ENCODE results near the gene TBCEL. TPM values are rescaled to one million over a fixed set of nuclear protein-coding genes. Genes with fewer than 3 reads are reported as not detected.

TBCEL gene
- total RNA-seq, 2 donors from 2014 or later = 17.7 to 24.6 TPM

DNA sequence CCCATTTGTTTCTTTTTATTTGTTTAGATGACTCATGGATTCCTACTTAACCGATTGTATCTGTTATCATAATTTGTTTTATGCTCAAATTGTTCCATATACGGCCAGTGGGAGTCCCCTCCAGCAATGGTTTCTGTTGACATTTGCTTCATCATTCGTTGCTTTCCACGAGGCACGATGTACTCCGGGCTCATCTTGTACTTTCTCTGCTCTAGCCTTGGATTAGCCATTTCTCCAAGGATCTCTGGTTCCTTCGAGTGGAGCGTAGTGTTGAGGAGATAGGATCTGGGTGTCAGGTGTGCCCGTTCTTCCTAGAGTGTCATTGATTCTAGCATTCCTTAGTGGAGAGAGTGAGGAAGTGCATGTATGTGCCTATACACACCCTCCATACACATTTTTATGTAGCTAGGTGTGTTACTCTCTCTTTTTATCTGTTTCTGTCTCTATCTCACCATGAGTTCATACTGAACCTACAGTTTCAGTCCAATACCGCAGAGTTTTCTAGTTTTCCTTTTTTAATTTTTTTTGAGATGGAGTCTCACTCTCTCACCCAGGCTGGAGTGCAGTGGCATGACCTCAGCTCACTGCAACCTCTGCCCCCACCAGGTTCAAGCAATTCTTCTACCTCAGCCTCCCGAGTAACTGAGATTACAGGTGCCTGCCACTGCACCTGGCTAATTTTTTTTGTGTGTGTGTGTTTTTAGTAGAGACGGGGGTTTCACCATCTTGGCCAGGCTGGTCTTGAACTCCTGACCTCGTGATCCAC is 108.5 kb downstream of the TBCEL start:
- H3K27ac ChIP-seq = no peak overlapping the region
- TF ChIP-seq, protein P1, sequence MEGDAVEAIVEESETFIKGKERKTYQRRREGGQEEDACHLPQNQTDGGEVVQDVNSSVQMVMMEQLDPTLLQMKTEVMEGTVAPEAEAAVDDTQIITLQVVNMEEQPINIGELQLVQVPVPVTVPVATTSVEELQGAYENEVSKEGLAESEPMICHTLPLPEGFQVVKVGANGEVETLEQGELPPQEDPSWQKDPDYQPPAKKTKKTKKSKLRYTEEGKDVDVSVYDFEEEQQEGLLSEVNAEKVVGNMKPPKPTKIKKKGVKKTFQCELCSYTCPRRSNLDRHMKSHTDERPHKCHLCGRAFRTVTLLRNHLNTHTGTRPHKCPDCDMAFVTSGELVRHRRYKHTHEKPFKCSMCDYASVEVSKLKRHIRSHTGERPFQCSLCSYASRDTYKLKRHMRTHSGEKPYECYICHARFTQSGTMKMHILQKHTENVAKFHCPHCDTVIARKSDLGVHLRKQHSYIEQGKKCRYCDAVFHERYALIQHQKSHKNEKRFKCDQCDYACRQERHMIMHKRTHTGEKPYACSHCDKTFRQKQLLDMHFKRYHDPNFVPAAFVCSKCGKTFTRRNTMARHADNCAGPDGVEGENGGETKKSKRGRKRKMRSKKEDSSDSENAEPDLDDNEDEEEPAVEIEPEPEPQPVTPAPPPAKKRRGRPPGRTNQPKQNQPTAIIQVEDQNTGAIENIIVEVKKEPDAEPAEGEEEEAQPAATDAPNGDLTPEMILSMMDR (IDR thresholded peaks at IDR 0.05) = no peak
- no peaks in the 10 kb centered on the region for H3K36me3 ChIP-seq
- H3K9me3 ChIP-seq = no peaks in the 10 kb centered on the region
- DNase-seq (ENCODE audit: low spot score) (no peak), ATAC-seq (ENCODE audit: insufficient number of reproducible peaks, low FRiP score, low read depth) (no peak)
- no peaks in the 10 kb centered on the region for H3K4me1 ChIP-seq (ENCODE audit: control insufficient read depth in 1 of 2, low read depth in 2 of 2)
- H3K4me3 ChIP-seq = no peak overlapping the region
- no peaks in the 10 kb centered on the region for H3K27me3 ChIP-seq (replicated peaks; ENCODE audit: insufficient read depth)

DNA sequence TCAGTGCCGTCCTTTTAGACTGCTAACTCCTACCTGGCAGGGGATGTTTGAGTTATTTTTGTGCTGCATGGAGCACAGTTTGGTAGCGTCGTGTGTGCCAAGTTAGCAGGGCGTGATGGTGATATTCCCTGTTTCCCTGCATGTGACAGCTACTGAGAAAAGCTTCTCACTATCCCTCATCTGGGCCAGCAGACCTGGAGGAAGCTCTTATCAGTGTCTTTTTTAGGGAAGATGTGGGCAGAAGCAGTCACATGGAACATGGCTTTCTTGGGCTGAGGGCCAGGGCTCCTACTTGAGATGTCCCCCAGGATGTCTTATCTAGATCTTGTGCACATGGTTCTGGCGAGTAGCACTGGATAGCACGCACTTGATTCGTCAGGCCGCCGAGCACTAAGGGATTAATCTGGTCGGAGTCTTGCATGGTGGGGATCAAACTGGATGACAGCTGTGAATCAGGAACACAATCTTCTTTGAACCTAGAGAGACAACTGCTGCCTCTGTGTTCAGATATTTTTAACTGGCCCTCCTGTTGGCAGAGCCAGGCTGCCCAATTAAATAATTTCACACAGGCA is 110.9 kb downstream of the TBCEL start:
- no peaks in the 10 kb centered on the region for H3K9me3 ChIP-seq
- no peak overlapping the region for H3K27ac ChIP-seq
- ATAC-seq (ENCODE audit: insufficient number of reproducible peaks, low FRiP score, low read depth) = no peak
- no peaks in the 10 kb centered on the region for H3K36me3 ChIP-seq
- H3K27me3 ChIP-seq (replicated peaks; ENCODE audit: insufficient read depth) = no peaks in the 10 kb centered on the region
- no peak overlapping the region for H3K4me3 ChIP-seq
- no peaks in the 10 kb centered on the region for H3K4me1 ChIP-seq (ENCODE audit: control insufficient read depth in 1 of 2, low read depth in 2 of 2)
- DNase-seq (ENCODE audit: low spot score) = no peak
- TF ChIP-seq, protein P1 (IDR thresholded peaks at IDR 0.05) = no peak

DNA sequence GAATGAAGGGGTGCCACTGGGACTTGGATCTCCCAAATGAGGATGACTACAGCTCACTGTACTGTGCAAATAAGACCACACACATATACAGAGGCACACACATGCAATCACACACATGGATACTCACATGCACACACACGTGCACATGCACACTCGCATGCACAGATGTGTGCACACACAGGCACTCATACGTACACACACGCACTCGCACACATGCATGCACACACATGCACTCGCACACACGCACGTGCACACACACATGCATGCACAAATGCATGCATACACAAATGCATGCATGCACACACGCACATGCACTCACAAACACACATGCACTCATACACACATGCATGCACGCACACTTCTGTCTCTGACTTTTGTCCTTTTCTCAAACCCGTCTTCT is 113.1 kb downstream of the TBCEL start:
- H3K27me3 ChIP-seq (replicated peaks; ENCODE audit: insufficient read depth) = no peaks in the 10 kb centered on the region
- H3K4me3 ChIP-seq = no peak overlapping the region
- TF ChIP-seq, protein P1 (IDR thresholded peaks at IDR 0.05) = no peak
- H3K36me3 ChIP-seq = no peaks in the 10 kb centered on the region
- H3K9me3 ChIP-seq = no peaks in the 10 kb centered on the region
- no peak overlapping the region for H3K27ac ChIP-seq
- H3K4me1 ChIP-seq (ENCODE audit: control insufficient read depth in 1 of 2, low read depth in 2 of 2) = no peaks in the 10 kb centered on the region
- DNase-seq (ENCODE audit: low spot score) (no peak), ATAC-seq (ENCODE audit: insufficient number of reproducible peaks, low FRiP score, low read depth) (no peak)

DNA sequence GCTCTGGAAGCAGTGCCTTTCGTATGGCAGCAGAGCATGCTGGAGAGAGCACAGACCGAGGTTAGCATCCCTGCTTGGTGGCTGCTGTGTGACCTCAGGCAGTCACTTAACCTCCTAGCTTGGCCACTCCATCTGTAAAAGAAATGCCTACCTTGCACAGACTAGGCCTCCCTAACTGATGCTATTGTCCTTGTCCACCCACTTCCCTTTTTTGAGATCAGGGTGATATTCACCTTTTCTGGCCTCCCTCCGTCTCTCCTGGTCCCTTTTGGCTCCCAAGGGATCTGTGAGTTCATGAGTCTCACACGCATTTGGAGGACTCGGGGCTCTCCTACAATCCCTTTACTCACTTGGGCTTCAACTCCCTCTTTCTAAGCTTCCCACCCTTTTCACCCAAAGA is 114.4 kb downstream of the TBCEL start:
- ATAC-seq (ENCODE audit: insufficient number of reproducible peaks, low FRiP score, low read depth) (no peak), DNase-seq (ENCODE audit: low spot score) (no peak)
- H3K27me3 ChIP-seq (replicated peaks; ENCODE audit: insufficient read depth) = no peaks in the 10 kb centered on the region

DNA sequence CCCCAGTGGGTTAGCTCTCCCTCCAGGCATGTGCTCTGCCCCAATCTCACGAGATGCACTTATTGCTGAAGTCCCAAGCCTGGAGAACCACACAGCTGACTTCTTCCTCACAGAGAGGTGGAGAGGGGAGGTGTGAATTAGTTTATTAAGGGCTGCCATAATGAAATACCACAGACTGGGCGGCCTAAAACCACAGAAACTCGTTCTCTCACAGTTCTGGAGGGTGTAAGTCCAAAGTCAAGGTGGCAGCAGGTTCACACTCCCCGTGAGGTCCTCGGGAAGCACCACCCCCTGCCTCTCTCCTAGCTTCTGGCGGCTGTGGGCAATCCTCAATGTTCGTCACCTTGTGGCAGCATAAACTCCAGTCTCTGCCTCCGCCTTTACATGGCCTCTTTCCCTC is 116.5 kb downstream of the TBCEL start:
- Histone ChIP-seq H3K4me1 (ENCODE audit: control insufficient read depth in 1 of 2, low read depth in 2 of 2) (no peaks in the 10 kb centered on the region), H3K36me3 (no peaks in the 10 kb centered on the region), H3K9me3 (no peaks in the 10 kb centered on the region), H3K27me3 (replicated peaks; ENCODE audit: insufficient read depth) (no peaks in the 10 kb centered on the region), H3K27ac (no peak overlapping the region), H3K4me3 (no peak overlapping the region)
- TF ChIP-seq, protein P1 (IDR thresholded peaks at IDR 0.05) = no peak
- ATAC-seq (ENCODE audit: insufficient number of reproducible peaks, low FRiP score, low read depth) = no peak
- DNase-seq (ENCODE audit: low spot score) = no peak

More for the DNA sequence above, 114.4 kb downstream of the TBCEL start:
- Histone ChIP-seq H3K36me3 (no peaks in the 10 kb centered on the region), H3K27ac (no peak overlapping the region), H3K4me1 (ENCODE audit: control insufficient read depth in 1 of 2, low read depth in 2 of 2) (no peaks in the 10 kb centered on the region), H3K9me3 (no peaks in the 10 kb centered on the region), H3K4me3 (no peak overlapping the region)
- TF ChIP-seq, protein P1 (IDR thresholded peaks at IDR 0.05) = no peak

Other genes starting within 250 kb of the TBCEL start
- 1 to 10 TPM in 1 of 2 donors, under 1 TPM in 1; 0.41 to 5.6 TPM for gene TECTA, start 77.1 kb downstream of the TBCEL start, total RNA-seq